ENCODE measurements around the gene CFAP74. TPM values are rescaled to one million over a fixed set of nuclear protein-coding genes. Genes with fewer than 3 reads are reported as not detected.
A peak's percentile ranks its signal among the peaks of the same experiment; 100 is the strongest.

The CFAP74 gene
- total and polyA plus RNA-seq, 9 of the 15 experiments (the other 6 are each of a cell fraction or from before 2014, with no cell fraction given): 0.03 to 0.15 (median 0.05) TPM; not detected in 6

GRCh38 chr1:1959840-1960479 is 43.6 kb downstream of the CFAP74 start (continued):
- no peak for TF ChIP-seq ZNF717 (CRISPR knock-in tag; IDR thresholded peaks at IDR 0.05)
- no peak for TF ChIP-seq JUN (IDR thresholded peaks at IDR 0.05; ENCODE audit: borderline replicate concordance, low read depth, low read length)
- no peak for TF ChIP-seq JUN (CRISPR knock-in tag; IDR thresholded peaks at IDR 0.05; ENCODE audit: borderline replicate concordance)
- TF ChIP-seq ZNF41 (CRISPR knock-in tag; conservative IDR thresholded peaks at IDR 0.05): no peak
- TF ChIP-seq MGA (IDR thresholded peaks at IDR 0.05): no peak
- TF ChIP-seq ZNF668 (CRISPR knock-in tag; IDR thresholded peaks at IDR 0.05): no peak
- TF ChIP-seq MTA3 (IDR thresholded peaks at IDR 0.05; ENCODE audit: borderline replicate concordance): peak; percentile 66; the same call in 1 of the 2 replicates
- peak; percentile 17; the same call in 1 of the 2 replicates for TF ChIP-seq TOE1 (IDR thresholded peaks at IDR 0.05; ENCODE audit: borderline replicate concordance)
- TF ChIP-seq TOE1 (CRISPR knock-in tag; IDR thresholded peaks at IDR 0.05; ENCODE audit: borderline replicate concordance, low read depth): no peak
- no peak for TF ChIP-seq ZNF224 (CRISPR knock-in tag; IDR thresholded peaks at IDR 0.05)
- TF ChIP-seq ATF7 (IDR thresholded peaks at IDR 0.05): peak; percentile 48; the same call in 1 of the 2 replicates
- TF ChIP-seq, protein P1, sequence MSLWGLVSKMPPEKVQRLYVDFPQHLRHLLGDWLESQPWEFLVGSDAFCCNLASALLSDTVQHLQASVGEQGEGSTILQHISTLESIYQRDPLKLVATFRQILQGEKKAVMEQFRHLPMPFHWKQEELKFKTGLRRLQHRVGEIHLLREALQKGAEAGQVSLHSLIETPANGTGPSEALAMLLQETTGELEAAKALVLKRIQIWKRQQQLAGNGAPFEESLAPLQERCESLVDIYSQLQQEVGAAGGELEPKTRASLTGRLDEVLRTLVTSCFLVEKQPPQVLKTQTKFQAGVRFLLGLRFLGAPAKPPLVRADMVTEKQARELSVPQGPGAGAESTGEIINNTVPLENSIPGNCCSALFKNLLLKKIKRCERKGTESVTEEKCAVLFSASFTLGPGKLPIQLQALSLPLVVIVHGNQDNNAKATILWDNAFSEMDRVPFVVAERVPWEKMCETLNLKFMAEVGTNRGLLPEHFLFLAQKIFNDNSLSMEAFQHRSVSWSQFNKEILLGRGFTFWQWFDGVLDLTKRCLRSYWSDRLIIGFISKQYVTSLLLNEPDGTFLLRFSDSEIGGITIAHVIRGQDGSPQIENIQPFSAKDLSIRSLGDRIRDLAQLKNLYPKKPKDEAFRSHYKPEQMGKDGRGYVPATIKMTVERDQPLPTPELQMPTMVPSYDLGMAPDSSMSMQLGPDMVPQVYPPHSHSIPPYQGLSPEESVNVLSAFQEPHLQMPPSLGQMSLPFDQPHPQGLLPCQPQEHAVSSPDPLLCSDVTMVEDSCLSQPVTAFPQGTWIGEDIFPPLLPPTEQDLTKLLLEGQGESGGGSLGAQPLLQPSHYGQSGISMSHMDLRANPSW (CRISPR knock-in tag; IDR thresholded peaks at IDR 0.05): no peak; the same call in 1 of the 2 replicates
- TF ChIP-seq ZNF408 (CRISPR knock-in tag; IDR thresholded peaks at IDR 0.05; ENCODE audit: low read depth): no peak
- TF ChIP-seq RBM22 (IDR thresholded peaks at IDR 0.05; ENCODE audit: low read depth, low read length, poor library complexity, severe bottlenecking): no peak
